MM.1S (cell line): ENCODE results near the gene YWHAH.

Experiments
- DNase-seq: peaks from one replicate; pipeline ENCODE4 v3.0.0-alpha.2; 2015
- H2AFZ ChIP-seq: fragments of 300-600 bp; sonication (generic); 2 replicates; pipeline ENCODE4 v1.6.0; 2016; ENCODE audit warnings: antibody characterized with exemption, low read length
- H3F3A ChIP-seq: fragments of 300-600 bp; sonication (generic); 2 replicates; pipeline ENCODE4 v1.6.1; 2016; ENCODE audit warnings: mild to moderate bottlenecking, antibody characterized with exemption, low read length, moderate library complexity, mixed read lengths; ENCODE audit not compliant: insufficient read depth
- H3K27ac ChIP-seq: fragments of 300-600 bp; sonication (generic); 2 replicates; pipeline ENCODE4 v1.5.1; 2016; ENCODE audit warnings: mild to moderate bottlenecking, low read length
- H3K27me3 ChIP-seq: fragments of 300-600 bp; sonication (generic); replicated peaks from 2 replicates; pipeline ENCODE4 v1.6.0; 2016; ENCODE audit warnings: low read length; ENCODE audit not compliant: insufficient read depth
- H3K36me3 ChIP-seq: fragments of 300-600 bp; sonication (generic); replicated peaks from 2 replicates; pipeline ENCODE4 v1.6.1; 2016; ENCODE audit warnings: mild to moderate bottlenecking, low read length, mixed read lengths; ENCODE audit not compliant: insufficient read depth
- H3K4me1 ChIP-seq: fragments of 300-600 bp; sonication (generic); 2 replicates; pipeline ENCODE4 v1.6.1; 2016; ENCODE audit warnings: low read length, mixed read lengths
- H3K4me2 ChIP-seq: fragments of 300-600 bp; sonication (generic); 2 replicates; pipeline ENCODE4 v1.6.0; 2016; ENCODE audit warnings: low read depth, low read length
- H3K4me3 ChIP-seq: fragments of 300-600 bp; sonication (generic); 2 replicates; pipeline ENCODE4 v1.5.1; 2016; ENCODE audit warnings: low read length, mixed read lengths
- H3K79me2 ChIP-seq: fragments of 300-600 bp; sonication (generic); 2 replicates; pipeline ENCODE4 v1.6.1; 2016; ENCODE audit warnings: mixed run types, low read length, mixed read lengths
- H3K9ac ChIP-seq: fragments of 300-600 bp; sonication (generic); 2 replicates; pipeline ENCODE4 v1.6.1; 2016; ENCODE audit warnings: low read length, mixed read lengths
- H3K9me2 ChIP-seq: fragments of 300-600 bp; sonication (generic); replicated peaks from 2 replicates; pipeline ENCODE4 v1.6.1; 2016; ENCODE audit warnings: mild to moderate bottlenecking, low read length, mixed read lengths; ENCODE audit not compliant: insufficient read depth
- H3K9me3 ChIP-seq: fragments of 300-600 bp; sonication (generic); replicated peaks from 2 replicates; pipeline ENCODE4 v1.6.1; 2016; ENCODE audit warnings: mild to moderate bottlenecking, low read length, mixed read lengths; ENCODE audit not compliant: insufficient read depth
- H4K20me1 ChIP-seq: fragments of 300-600 bp; sonication (generic); 2 replicates; pipeline ENCODE4 v1.6.1; 2016; ENCODE audit warnings: mild to moderate bottlenecking, low read length, moderate library complexity, mixed read lengths; ENCODE audit not compliant: insufficient read depth
- EZH2 ChIP-seq: fragments of 300-600 bp; sonication (generic); optimal IDR thresholded peaks from 2 replicates; pipeline ENCODE3; 2017; ENCODE audit warnings: low read depth, mild to moderate bottlenecking, antibody characterized with exemption, low read length, mixed read lengths
- EZH2phosphoT487 ChIP-seq: fragments of 300-600 bp; sonication (generic); IDR thresholded peaks from 2 replicates; pipeline ENCODE4 v1.6.1; 2018; ENCODE audit warnings: antibody characterized with exemption, low read length
- TF ChIP-seq, protein P1 (sequence below): fragments of 300-600 bp; sonication (generic); IDR thresholded peaks from 2 replicates; pipeline ENCODE4 v1.5.1; 2016; ENCODE audit warnings: antibody characterized with exemption, low read length, mixed read lengths

Gene YWHAH

GRCh38 chr22:31897842-31898805, 46.2 kb upstream of the YWHAH start:
- no peaks in the 10 kb centered on the region for H4K20me1 ChIP-seq
- H3K79me2 ChIP-seq: no peaks in the 10 kb centered on the region
- no peaks in the 10 kb centered on the region for H3K9me3 ChIP-seq
- H3K4me2 ChIP-seq: no peak overlapping the region
- H2AFZ ChIP-seq: no peak overlapping the region
- no peaks in the 10 kb centered on the region for H3F3A ChIP-seq
- H3K9ac ChIP-seq: no peak overlapping the region
- no peak for TF ChIP-seq EZH2phosphoT487
- TF ChIP-seq, protein P1, sequence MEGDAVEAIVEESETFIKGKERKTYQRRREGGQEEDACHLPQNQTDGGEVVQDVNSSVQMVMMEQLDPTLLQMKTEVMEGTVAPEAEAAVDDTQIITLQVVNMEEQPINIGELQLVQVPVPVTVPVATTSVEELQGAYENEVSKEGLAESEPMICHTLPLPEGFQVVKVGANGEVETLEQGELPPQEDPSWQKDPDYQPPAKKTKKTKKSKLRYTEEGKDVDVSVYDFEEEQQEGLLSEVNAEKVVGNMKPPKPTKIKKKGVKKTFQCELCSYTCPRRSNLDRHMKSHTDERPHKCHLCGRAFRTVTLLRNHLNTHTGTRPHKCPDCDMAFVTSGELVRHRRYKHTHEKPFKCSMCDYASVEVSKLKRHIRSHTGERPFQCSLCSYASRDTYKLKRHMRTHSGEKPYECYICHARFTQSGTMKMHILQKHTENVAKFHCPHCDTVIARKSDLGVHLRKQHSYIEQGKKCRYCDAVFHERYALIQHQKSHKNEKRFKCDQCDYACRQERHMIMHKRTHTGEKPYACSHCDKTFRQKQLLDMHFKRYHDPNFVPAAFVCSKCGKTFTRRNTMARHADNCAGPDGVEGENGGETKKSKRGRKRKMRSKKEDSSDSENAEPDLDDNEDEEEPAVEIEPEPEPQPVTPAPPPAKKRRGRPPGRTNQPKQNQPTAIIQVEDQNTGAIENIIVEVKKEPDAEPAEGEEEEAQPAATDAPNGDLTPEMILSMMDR: no peak
- TF ChIP-seq EZH2: no peak
- no peaks in the 10 kb centered on the region for H3K27me3 ChIP-seq
- H3K4me1 ChIP-seq: no peaks in the 10 kb centered on the region
- no peaks in the 10 kb centered on the region for H3K36me3 ChIP-seq
- no peak overlapping the region for H3K27ac ChIP-seq
- H3K9me2 ChIP-seq: no peaks in the 10 kb centered on the region
- no peak for DNase-seq
- H3K4me3 ChIP-seq: no peak overlapping the region

GRCh38 chr22:31898926-31899325, 45.4 kb upstream of the YWHAH start:
- Histone ChIP-seq H2AFZ (no peak overlapping the region), H3K4me3 (no peak overlapping the region), H3K9ac (no peak overlapping the region), H3K4me1 (no peaks in the 10 kb centered on the region), H3F3A (no peaks in the 10 kb centered on the region), H4K20me1 (no peaks in the 10 kb centered on the region), H3K79me2 (no peaks in the 10 kb centered on the region), H3K36me3 (no peaks in the 10 kb centered on the region), H3K27ac (no peak overlapping the region), H3K27me3 (no peaks in the 10 kb centered on the region), H3K9me2 (no peaks in the 10 kb centered on the region), H3K9me3 (no peaks in the 10 kb centered on the region), H3K4me2 (no peak overlapping the region)
- DNase-seq: no peak
- TF ChIP-seq EZH2: no peak
- TF ChIP-seq, protein P1: no peak

DNA sequence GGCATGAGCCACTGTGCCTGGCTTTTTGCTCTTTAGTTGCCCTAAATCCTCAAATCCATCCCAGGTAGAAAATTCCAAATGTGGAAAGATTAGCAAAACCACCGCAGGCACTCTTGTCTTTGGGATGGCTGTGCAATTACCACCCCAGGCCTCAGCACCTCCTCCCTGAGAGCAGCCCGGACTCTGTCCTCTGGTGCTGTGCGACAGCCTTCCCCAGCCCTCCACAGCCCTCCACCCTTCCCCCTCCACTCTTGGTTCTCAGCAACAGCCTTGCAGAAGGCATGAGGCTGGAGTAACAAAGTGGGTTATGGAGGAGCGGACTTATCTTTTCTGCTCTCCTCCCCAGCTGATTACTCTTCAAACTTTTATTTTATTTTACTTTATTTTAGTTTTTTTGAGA, 44.7 kb upstream of the YWHAH start:
- no peak overlapping the region for H3K9ac ChIP-seq
- TF ChIP-seq, protein P1: no peak
- TF ChIP-seq EZH2 (no peak), EZH2phosphoT487 (no peak)
- no peaks in the 10 kb centered on the region for H3K9me2 ChIP-seq
- no peak overlapping the region for H3K27ac ChIP-seq
- no peak overlapping the region for H3K4me2 ChIP-seq
- no peaks in the 10 kb centered on the region for H3K36me3 ChIP-seq
- no peaks in the 10 kb centered on the region for H3K9me3 ChIP-seq
- no peaks in the 10 kb centered on the region for H3K79me2 ChIP-seq
- H3K4me3 ChIP-seq: no peak overlapping the region
- H3F3A ChIP-seq: no peaks in the 10 kb centered on the region
- no peaks in the 10 kb centered on the region for H4K20me1 ChIP-seq
- no peak overlapping the region for H2AFZ ChIP-seq
- H3K27me3 ChIP-seq: no peaks in the 10 kb centered on the region
- DNase-seq: no peak
- H3K4me1 ChIP-seq: no peaks in the 10 kb centered on the region
